Loucy (cell line): Measurements from ENCODE around the gene H6PD.

Experiments used
- EZH2phosphoT487 ChIP-seq: fragments of 200-600 bp; IDR thresholded peaks from 2 replicates; pipeline ENCODE4 v1.6.1; 2018; ENCODE audit warnings: antibody characterized with exemption, mild to moderate bottlenecking, moderate library complexity, borderline replicate concordance
- TF ChIP-seq, protein P1 (sequence below): fragments of 200-600 bp; sonication (generic); conservative IDR thresholded peaks from 2 replicates; pipeline ENCODE4 v1.5.1; 2014; ENCODE audit warnings: mild to moderate bottlenecking, antibody characterized with exemption, low read length

- TF ChIP-seq, protein P1, sequence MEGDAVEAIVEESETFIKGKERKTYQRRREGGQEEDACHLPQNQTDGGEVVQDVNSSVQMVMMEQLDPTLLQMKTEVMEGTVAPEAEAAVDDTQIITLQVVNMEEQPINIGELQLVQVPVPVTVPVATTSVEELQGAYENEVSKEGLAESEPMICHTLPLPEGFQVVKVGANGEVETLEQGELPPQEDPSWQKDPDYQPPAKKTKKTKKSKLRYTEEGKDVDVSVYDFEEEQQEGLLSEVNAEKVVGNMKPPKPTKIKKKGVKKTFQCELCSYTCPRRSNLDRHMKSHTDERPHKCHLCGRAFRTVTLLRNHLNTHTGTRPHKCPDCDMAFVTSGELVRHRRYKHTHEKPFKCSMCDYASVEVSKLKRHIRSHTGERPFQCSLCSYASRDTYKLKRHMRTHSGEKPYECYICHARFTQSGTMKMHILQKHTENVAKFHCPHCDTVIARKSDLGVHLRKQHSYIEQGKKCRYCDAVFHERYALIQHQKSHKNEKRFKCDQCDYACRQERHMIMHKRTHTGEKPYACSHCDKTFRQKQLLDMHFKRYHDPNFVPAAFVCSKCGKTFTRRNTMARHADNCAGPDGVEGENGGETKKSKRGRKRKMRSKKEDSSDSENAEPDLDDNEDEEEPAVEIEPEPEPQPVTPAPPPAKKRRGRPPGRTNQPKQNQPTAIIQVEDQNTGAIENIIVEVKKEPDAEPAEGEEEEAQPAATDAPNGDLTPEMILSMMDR = no peak
- no peak for TF ChIP-seq EZH2phosphoT487
Measured at GRCh38 chr1:9238134-9238533, 3.6 kb downstream of the H6PD start.
